Neural cell (in vitro differentiated cells): ENCODE results near the gene EPYC. TPM values are rescaled to one million over a fixed set of nuclear protein-coding genes. Genes with fewer than 3 reads are reported as not detected.

Source experiments
- H2AFZ ChIP-seq: fragments of 200-600, 300-800 bp; sonication (generic), shearing (Covaris generic); 2 replicates; pipeline ENCODE4 v1.6.0; 2014; ENCODE audit warnings: low read depth, mild to moderate bottlenecking, antibody characterized with exemption, low read length, moderate library complexity
- H3F3A ChIP-seq: fragments of 200-600 bp; shearing (Covaris generic); 2 replicates; pipeline ENCODE4 v1.6.1; 2016; ENCODE audit warnings: mild to moderate bottlenecking, moderate library complexity, mixed read lengths, antibody characterized with exemption, low read length; ENCODE audit not compliant: insufficient read depth, poor library complexity, severe bottlenecking
- H3K27ac ChIP-seq: fragments of 200-600, 300-800 bp; sonication (generic), shearing (Covaris generic); 2 replicates; pipeline ENCODE4 v1.5.1; 2014; ENCODE audit warnings: mild to moderate bottlenecking, low read length, moderate library complexity
- H3K27me3 ChIP-seq: fragments of 300-800, 200-600 bp; sonication (generic), shearing (Covaris generic); 2 replicates; pipeline ENCODE4 v1.6.0; 2014; ENCODE audit warnings: mild to moderate bottlenecking, low read depth, low read length, moderate library complexity; ENCODE audit not compliant: insufficient read depth
- H3K36me3 ChIP-seq: fragments of 300-800, 200-600 bp; sonication (generic), shearing (Covaris generic); 2 replicates; pipeline ENCODE4 v1.5.1; 2014; ENCODE audit warnings: mild to moderate bottlenecking, antibody characterized with exemption, low read length, moderate library complexity; ENCODE audit not compliant: insufficient read depth
- H3K4me2 ChIP-seq: fragments of 300-800, 200-600 bp; sonication (generic), shearing (Covaris generic); 2 replicates; pipeline ENCODE4 v1.6.0; 2014; ENCODE audit warnings: mild to moderate bottlenecking, low read length
- H3K4me3 ChIP-seq: fragments of 300-800, 200-600 bp; sonication (generic), shearing (Covaris generic); 2 replicates; pipeline ENCODE4 v1.5.1; 2014; ENCODE audit warnings: mild to moderate bottlenecking, low read length, moderate library complexity
- H3K79me2 ChIP-seq: fragments of 200-600 bp; shearing (Covaris generic); replicated peaks from 2 replicates; pipeline ENCODE4 v1.6.0; 2014; ENCODE audit warnings: mild to moderate bottlenecking, low read length, moderate library complexity; ENCODE audit not compliant: insufficient read depth
- H3K9ac ChIP-seq: fragments of 300-800, 200-600 bp; sonication (generic), shearing (Covaris generic); 2 replicates; pipeline ENCODE4 v1.6.1; 2016; ENCODE audit warnings: mild to moderate bottlenecking, low read length, mixed read lengths
- H3K9me2 ChIP-seq: fragments of 200-600 bp; shearing (Covaris generic); 2 replicates; pipeline ENCODE4 v1.6.1; 2016; ENCODE audit warnings: mild to moderate bottlenecking, low read length, mixed read lengths; ENCODE audit not compliant: insufficient read depth
- H3K9me3 ChIP-seq: fragments of 200-600, 300-800 bp; sonication (generic), shearing (Covaris generic); 2 replicates; pipeline ENCODE4 v1.6.1; 2016; ENCODE audit warnings: mild to moderate bottlenecking, mixed run types, low read length, moderate library complexity, mixed read lengths
- H4K20me1 ChIP-seq: fragments of 200-600 bp; shearing (Covaris generic); 2 replicates; pipeline ENCODE4 v1.6.1; 2016; ENCODE audit warnings: mild to moderate bottlenecking, mixed run types; ENCODE audit not compliant: insufficient read depth
- EP300 ChIP-seq: fragments of 450-650 bp; conservative IDR thresholded peaks from 2 replicates; pipeline ENCODE4 v1.6.1; 2014; ENCODE audit warnings: antibody characterized with exemption, mild to moderate bottlenecking, moderate library complexity; ENCODE audit not compliant: poor library complexity, severe bottlenecking
- EZH2 ChIP-seq: fragments of 200-600, 300-800 bp; shearing (Covaris generic), sonication (generic); IDR thresholded peaks from 2 replicates; pipeline ENCODE4 v1.6.1; 2014; ENCODE audit warnings: antibody characterized with exemption, low read length, borderline replicate concordance, mild to moderate bottlenecking; ENCODE audit not compliant: insufficient read depth, poor library complexity, severe bottlenecking
- MXI1 ChIP-seq: fragments of 450-650 bp; conservative IDR thresholded peaks from 2 replicates; pipeline ENCODE4 v1.6.1; 2014; ENCODE audit warnings: antibody characterized with exemption, mild to moderate bottlenecking; ENCODE audit not compliant: poor library complexity, severe bottlenecking
- POLR2AphosphoS5 ChIP-seq: IDR thresholded peaks from 2 replicates; pipeline ENCODE4 v1.6.1; 2012
- RAD21 ChIP-seq: fragments of 450-650 bp; conservative IDR thresholded peaks from 2 replicates; pipeline ENCODE4 v1.6.1; 2014; ENCODE audit warnings: antibody characterized with exemption, mild to moderate bottlenecking, moderate library complexity
- SMC3 ChIP-seq: fragments of 450-650 bp; conservative IDR thresholded peaks from 2 replicates; pipeline ENCODE4 v1.6.1; 2014; ENCODE audit warnings: antibody characterized with exemption, mild to moderate bottlenecking, moderate library complexity; ENCODE audit not compliant: poor library complexity
- TAF1 ChIP-seq: IDR thresholded peaks from 2 replicates; pipeline ENCODE4 v1.6.1; 2012; ENCODE audit warnings: low read depth
- polyA plus RNA-seq: library from polyadenylated mRNA; depleted of rRNA; stranded (reverse); fragments of >200 nt; gene quantifications from 2 replicates; pipeline ENCODE4 v1.2.3, GENCODE V29; 2014
- TF ChIP-seq, protein P1 (sequence below): IDR thresholded peaks from 2 replicates; pipeline ENCODE4 v1.6.1; 2012; ENCODE audit warnings: borderline replicate concordance
- TF ChIP-seq, protein P2 (sequence below): fragments of 450-650 bp; IDR thresholded peaks from 2 replicates; pipeline ENCODE4 v1.5.1; 2014; ENCODE audit warnings: antibody characterized with exemption, mild to moderate bottlenecking, moderate library complexity; ENCODE audit not compliant: poor library complexity, severe bottlenecking

Gene EPYC
- polyA plus RNA-seq, 1 donor from 2014 or later: not detected

DNA sequence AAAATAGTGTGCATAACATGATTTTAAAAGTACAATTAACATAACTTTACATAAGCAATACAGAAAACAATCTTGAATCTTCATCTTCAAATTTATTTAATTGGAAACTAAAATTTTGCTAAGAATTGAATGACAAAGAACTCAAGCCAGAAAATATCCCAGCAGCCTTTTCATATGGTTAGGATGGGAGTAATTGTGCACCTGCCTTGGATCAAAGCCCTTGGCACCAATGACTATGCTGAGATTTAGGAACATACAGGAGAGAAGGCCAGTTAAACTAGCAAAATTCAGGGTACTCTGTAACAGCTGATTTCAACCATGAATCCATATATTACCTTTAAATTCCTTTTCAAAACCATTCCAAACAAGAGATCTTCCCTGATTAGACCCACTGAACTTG lies 47.3 kb upstream of the EPYC start:
- Histone ChIP-seq H2AFZ (no peak overlapping the region), H3K36me3 (no peaks in the 10 kb centered on the region), H3K9me3 (no peaks in the 10 kb centered on the region), H3F3A (no peaks in the 10 kb centered on the region), H4K20me1 (no peaks in the 10 kb centered on the region), H3K4me2 (no peak overlapping the region), H3K9me2 (no peaks in the 10 kb centered on the region), H3K9ac (no peak overlapping the region), H3K4me3 (no peak overlapping the region), H3K79me2 (no peaks in the 10 kb centered on the region), H3K27me3 (no peaks in the 10 kb centered on the region), H3K27ac (no peak overlapping the region)
- TF ChIP-seq POLR2AphosphoS5 (no peak), TAF1 (no peak), EP300 (no peak), EZH2 (no peak), RAD21 (no peak), SMC3 (no peak)
- TF ChIP-seq, protein P1, sequence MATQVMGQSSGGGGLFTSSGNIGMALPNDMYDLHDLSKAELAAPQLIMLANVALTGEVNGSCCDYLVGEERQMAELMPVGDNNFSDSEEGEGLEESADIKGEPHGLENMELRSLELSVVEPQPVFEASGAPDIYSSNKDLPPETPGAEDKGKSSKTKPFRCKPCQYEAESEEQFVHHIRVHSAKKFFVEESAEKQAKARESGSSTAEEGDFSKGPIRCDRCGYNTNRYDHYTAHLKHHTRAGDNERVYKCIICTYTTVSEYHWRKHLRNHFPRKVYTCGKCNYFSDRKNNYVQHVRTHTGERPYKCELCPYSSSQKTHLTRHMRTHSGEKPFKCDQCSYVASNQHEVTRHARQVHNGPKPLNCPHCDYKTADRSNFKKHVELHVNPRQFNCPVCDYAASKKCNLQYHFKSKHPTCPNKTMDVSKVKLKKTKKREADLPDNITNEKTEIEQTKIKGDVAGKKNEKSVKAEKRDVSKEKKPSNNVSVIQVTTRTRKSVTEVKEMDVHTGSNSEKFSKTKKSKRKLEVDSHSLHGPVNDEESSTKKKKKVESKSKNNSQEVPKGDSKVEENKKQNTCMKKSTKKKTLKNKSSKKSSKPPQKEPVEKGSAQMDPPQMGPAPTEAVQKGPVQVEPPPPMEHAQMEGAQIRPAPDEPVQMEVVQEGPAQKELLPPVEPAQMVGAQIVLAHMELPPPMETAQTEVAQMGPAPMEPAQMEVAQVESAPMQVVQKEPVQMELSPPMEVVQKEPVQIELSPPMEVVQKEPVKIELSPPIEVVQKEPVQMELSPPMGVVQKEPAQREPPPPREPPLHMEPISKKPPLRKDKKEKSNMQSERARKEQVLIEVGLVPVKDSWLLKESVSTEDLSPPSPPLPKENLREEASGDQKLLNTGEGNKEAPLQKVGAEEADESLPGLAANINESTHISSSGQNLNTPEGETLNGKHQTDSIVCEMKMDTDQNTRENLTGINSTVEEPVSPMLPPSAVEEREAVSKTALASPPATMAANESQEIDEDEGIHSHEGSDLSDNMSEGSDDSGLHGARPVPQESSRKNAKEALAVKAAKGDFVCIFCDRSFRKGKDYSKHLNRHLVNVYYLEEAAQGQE: no peak
- TF ChIP-seq, protein P2, sequence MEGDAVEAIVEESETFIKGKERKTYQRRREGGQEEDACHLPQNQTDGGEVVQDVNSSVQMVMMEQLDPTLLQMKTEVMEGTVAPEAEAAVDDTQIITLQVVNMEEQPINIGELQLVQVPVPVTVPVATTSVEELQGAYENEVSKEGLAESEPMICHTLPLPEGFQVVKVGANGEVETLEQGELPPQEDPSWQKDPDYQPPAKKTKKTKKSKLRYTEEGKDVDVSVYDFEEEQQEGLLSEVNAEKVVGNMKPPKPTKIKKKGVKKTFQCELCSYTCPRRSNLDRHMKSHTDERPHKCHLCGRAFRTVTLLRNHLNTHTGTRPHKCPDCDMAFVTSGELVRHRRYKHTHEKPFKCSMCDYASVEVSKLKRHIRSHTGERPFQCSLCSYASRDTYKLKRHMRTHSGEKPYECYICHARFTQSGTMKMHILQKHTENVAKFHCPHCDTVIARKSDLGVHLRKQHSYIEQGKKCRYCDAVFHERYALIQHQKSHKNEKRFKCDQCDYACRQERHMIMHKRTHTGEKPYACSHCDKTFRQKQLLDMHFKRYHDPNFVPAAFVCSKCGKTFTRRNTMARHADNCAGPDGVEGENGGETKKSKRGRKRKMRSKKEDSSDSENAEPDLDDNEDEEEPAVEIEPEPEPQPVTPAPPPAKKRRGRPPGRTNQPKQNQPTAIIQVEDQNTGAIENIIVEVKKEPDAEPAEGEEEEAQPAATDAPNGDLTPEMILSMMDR: no peak

DNA sequence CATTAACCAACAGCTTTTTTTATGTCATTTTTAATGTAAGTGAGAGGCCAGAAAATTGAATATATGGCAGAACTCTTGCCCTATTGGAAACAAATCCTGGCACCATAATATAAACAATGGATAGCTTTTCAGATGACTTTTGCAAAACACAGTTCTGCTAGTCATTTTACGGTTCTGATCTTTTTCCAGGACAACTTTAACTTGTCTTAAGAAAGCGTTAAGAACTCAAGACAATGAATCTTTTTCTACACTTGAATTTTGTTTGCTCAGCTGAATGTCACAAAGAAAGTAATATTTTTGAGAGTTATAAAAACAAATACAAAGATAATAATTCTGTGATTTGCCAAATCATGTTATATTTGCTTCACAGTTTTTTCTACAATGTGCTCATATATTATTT lies 39.8 kb upstream of the EPYC start:
- Histone ChIP-seq H3K79me2 (no peaks in the 10 kb centered on the region), H3F3A (no peaks in the 10 kb centered on the region), H3K9me2 (no peaks in the 10 kb centered on the region), H3K9me3 (no peaks in the 10 kb centered on the region), H3K4me2 (no peak overlapping the region), H3K4me3 (no peak overlapping the region), H3K27ac (no peak overlapping the region), H2AFZ (no peak overlapping the region), H3K27me3 (no peaks in the 10 kb centered on the region), H3K36me3 (no peaks in the 10 kb centered on the region), H4K20me1 (no peaks in the 10 kb centered on the region), H3K9ac (no peak overlapping the region)
- TF ChIP-seq RAD21 (no peak), MXI1 (no peak), EP300 (no peak), EZH2 (no peak), SMC3 (no peak)
- TF ChIP-seq, protein P2: no peak
- TF ChIP-seq, protein P1: no peak
